DOHH2 (cell line): ENCODE results near the gene CTSD.

ENCODE experiments used
- EZH2phosphoT487 ChIP-seq: fragments of 200-600 bp; sonication (generic); IDR thresholded peaks from 2 replicates; pipeline ENCODE4 v1.6.1; 2017; ENCODE audit warnings: borderline replicate concordance, mild to moderate bottlenecking, antibody characterized with exemption, low read length, moderate library complexity, mixed read lengths
- TF ChIP-seq, protein P1 (sequence below): fragments of 200-600 bp; sonication (generic); IDR thresholded peaks from one replicate; pipeline ENCODE4 v1.5.1; 2014; ENCODE audit warnings: antibody characterized with exemption, mild to moderate bottlenecking, low read depth, low read length; ENCODE audit not compliant: poor library complexity, severe bottlenecking

DNA sequence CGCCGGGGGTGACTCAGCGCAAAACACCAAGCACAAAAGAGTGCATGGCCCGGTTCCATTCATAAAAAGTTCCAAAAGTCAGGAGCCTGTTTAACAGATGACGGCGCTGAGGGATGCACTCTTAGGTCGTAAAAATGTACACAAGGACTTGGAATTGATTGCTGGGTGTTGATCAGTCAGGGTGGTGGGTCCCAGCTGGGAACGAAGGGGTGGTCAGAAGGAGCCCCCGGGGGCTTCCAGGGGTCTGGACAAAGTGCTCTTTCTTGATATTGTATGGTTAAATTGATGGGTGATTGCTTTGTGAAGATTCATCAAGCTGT is 34.1 kb downstream of the CTSD start:
- TF ChIP-seq, protein P1, sequence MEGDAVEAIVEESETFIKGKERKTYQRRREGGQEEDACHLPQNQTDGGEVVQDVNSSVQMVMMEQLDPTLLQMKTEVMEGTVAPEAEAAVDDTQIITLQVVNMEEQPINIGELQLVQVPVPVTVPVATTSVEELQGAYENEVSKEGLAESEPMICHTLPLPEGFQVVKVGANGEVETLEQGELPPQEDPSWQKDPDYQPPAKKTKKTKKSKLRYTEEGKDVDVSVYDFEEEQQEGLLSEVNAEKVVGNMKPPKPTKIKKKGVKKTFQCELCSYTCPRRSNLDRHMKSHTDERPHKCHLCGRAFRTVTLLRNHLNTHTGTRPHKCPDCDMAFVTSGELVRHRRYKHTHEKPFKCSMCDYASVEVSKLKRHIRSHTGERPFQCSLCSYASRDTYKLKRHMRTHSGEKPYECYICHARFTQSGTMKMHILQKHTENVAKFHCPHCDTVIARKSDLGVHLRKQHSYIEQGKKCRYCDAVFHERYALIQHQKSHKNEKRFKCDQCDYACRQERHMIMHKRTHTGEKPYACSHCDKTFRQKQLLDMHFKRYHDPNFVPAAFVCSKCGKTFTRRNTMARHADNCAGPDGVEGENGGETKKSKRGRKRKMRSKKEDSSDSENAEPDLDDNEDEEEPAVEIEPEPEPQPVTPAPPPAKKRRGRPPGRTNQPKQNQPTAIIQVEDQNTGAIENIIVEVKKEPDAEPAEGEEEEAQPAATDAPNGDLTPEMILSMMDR = no peak
- TF ChIP-seq EZH2phosphoT487 = no peak
